Endodermal cell (in vitro differentiated cells): Measurements from ENCODE around the gene UCN2. TPM values are rescaled to one million over a fixed set of nuclear protein-coding genes. Genes with fewer than 3 reads are reported as not detected.

Experiments
- DNase-seq: peaks from one replicate; pipeline ENCODE4 v3.0.0-alpha.2; 2017
- H3K27ac ChIP-seq: 2 replicates; pipeline ENCODE4 v1.5.1; 2013; ENCODE audit warnings: mild to moderate bottlenecking, low read depth, low read length, moderate library complexity
- H3K27me3 ChIP-seq: 2 replicates; pipeline ENCODE4 v1.6.1; 2013; ENCODE audit warnings: mild to moderate bottlenecking, low read length, moderate library complexity; ENCODE audit not compliant: insufficient read depth, control insufficient read depth, poor library complexity, severe bottlenecking
- H3K36me3 ChIP-seq: 2 replicates; pipeline ENCODE4 v1.7.0; 2013; ENCODE audit warnings: mild to moderate bottlenecking, low read length, moderate library complexity; ENCODE audit not compliant: control insufficient read depth, insufficient read depth
- H3K4me1 ChIP-seq: one replicate; pipeline ENCODE4 v1.7.0; 2013; ENCODE audit warnings: low read length; ENCODE audit not compliant: control insufficient read depth, insufficient read depth
- H3K4me3 ChIP-seq: 2 replicates; pipeline ENCODE4 v1.5.1; 2013; ENCODE audit warnings: mild to moderate bottlenecking, low read length, moderate library complexity
- H3K9ac ChIP-seq: 2 replicates; pipeline ENCODE4 v1.6.1; 2013; ENCODE audit warnings: mild to moderate bottlenecking, low read length, moderate library complexity; ENCODE audit not compliant: poor library complexity, severe bottlenecking; ENCODE audit errors: extremely low read depth
- H3K9me3 ChIP-seq: 2 replicates; pipeline ENCODE4 v1.6.1; 2013; ENCODE audit warnings: mild to moderate bottlenecking, low read length, moderate library complexity; ENCODE audit not compliant: control insufficient read depth
- H3K27ac Mint-ChIP-seq: 2 replicates; pipeline ENCODE4 v1.8.0; 2020; ENCODE audit warnings: mixed read lengths
- H3K27me3 Mint-ChIP-seq: 2 replicates; pipeline ENCODE4 v1.8.0; 2021; ENCODE audit warnings: mild to moderate bottlenecking, mixed read lengths; ENCODE audit not compliant: insufficient read depth
- H3K36me3 Mint-ChIP-seq: 2 replicates; pipeline ENCODE4 v1.8.0; 2020; ENCODE audit warnings: low read depth, mixed read lengths
- H3K4me1 Mint-ChIP-seq: 2 replicates; pipeline ENCODE4 v1.8.0; 2020; ENCODE audit warnings: mixed read lengths
- H3K4me3 Mint-ChIP-seq: 2 replicates; pipeline ENCODE4 v1.8.0; 2020; ENCODE audit warnings: mild to moderate bottlenecking, moderate library complexity, mixed read lengths
- H3K9me3 Mint-ChIP-seq: 2 replicates; pipeline ENCODE4 v1.8.0; 2020; ENCODE audit warnings: mild to moderate bottlenecking, mixed read lengths
- CTCF ChIP-seq: fragments of 200-600 bp; sonication (generic); conservative IDR thresholded peaks from 2 replicates; pipeline ENCODE4 v1.5.0; 2021; ENCODE audit warnings: antibody characterized with exemption, mild to moderate bottlenecking
- WGBS, 2 experiments: methylation state at CpG; one replicate each; pipeline versions ENCODE4 v1.1.5 to v1.1.7; 2013; ENCODE audit warnings: missing lambda C conversion rate in 2 of 2, mixed read lengths in 1 of 2; ENCODE audit not compliant: insufficient coverage in 1 of 2, insufficient read length in 1 of 2; 5-methylcytosine and 5-hydroxymethylcytosine counted together
- total RNA-seq, 2 donors: library from RNA; stranded (reverse); fragmentation: NEBNext Ultra II Directional in 1 of 2; extraction: Animal tissue kit (Norgen Biotek cat#: 25700) in 1 of 2; gene quantifications; 2 replicates in 1 of 2; 3 replicates in 1 of 2; pipeline ENCODE4 v1.2.1, GENCODE V29; 2021

UCN2 gene
- total RNA-seq, 2 donors from 2014 or later = not detected

GRCh38 chr3:48524970-48525369 lies 38.6 kb downstream of the UCN2 start:
- 92 to 95% methylated on average over 6 to 9 of the region's 9 CpGs for WGBS, 2 experiments

GRCh38 chr3:48521635-48522034 lies 41.9 kb downstream of the UCN2 start:
- 90% methylated on average over 6 of the region's 6 CpGs; no CpG with 5 or more reads in 1 of the 2 experiments for WGBS, 2 experiments
- Histone ChIP-seq H3K9me3 (no peaks in the 10 kb centered on the region), H3K9ac (no peak overlapping the region), H3K27ac (no peak overlapping the region), H3K4me1 (no peaks in the 10 kb centered on the region), H3K36me3 (no peaks in the 10 kb centered on the region), H3K4me3 (no peak overlapping the region), H3K27me3 (no peaks in the 10 kb centered on the region)
- Mint-ChIP-seq H3K36me3 (no peaks in the 10 kb centered on the region), H3K9me3 (no peaks in the 10 kb centered on the region), H3K27me3 (no peaks in the 10 kb centered on the region), H3K27ac (no peak overlapping the region), H3K4me1 (no peaks in the 10 kb centered on the region), H3K4me3 (no peak overlapping the region)
- no peak for TF ChIP-seq CTCF
- no peak for DNase-seq

More at GRCh38 chr3:48524970-48525369, 38.6 kb downstream of the UCN2 start:
- Mint-ChIP-seq H3K27ac (no peak overlapping the region), H3K4me3 (no peak overlapping the region), H3K36me3 (peaks cover 12% of the 10 kb centered on the region), H3K4me1 (no peaks in the 10 kb centered on the region), H3K9me3 (no peaks in the 10 kb centered on the region), H3K27me3 (no peaks in the 10 kb centered on the region)
- no peaks in the 10 kb centered on the region for H3K27me3 ChIP-seq
- no peak for TF ChIP-seq CTCF
- no peaks in the 10 kb centered on the region for H3K36me3 ChIP-seq
- H3K4me1 ChIP-seq = no peaks in the 10 kb centered on the region
- no peak overlapping the region for H3K27ac ChIP-seq
- no peak overlapping the region for H3K9ac ChIP-seq
- no peak for DNase-seq
- H3K9me3 ChIP-seq = no peaks in the 10 kb centered on the region
- no peak overlapping the region for H3K4me3 ChIP-seq

- Histone ChIP-seq H3K36me3 (no peaks in the 10 kb centered on the region), H3K9me3 (no peaks in the 10 kb centered on the region), H3K4me3 (no peak overlapping the region), H3K4me1 (no peaks in the 10 kb centered on the region), H3K27ac (peak overlapping the region; percentile 32), H3K9ac (no peak overlapping the region), H3K27me3 (no peaks in the 10 kb centered on the region)
- H3K27me3 Mint-ChIP-seq = no peaks in the 10 kb centered on the region
- H3K27ac Mint-ChIP-seq = no peak overlapping the region
- DNase-seq = no peak
- no peaks in the 10 kb centered on the region for H3K9me3 Mint-ChIP-seq
- H3K4me1 Mint-ChIP-seq = no peaks in the 10 kb centered on the region
- WGBS, 2 experiments = 94 to 98% methylated on average over 7 to 9 of the region's 9 CpGs
- H3K4me3 Mint-ChIP-seq = no peak overlapping the region
- H3K36me3 Mint-ChIP-seq = no peaks in the 10 kb centered on the region
- no peak for TF ChIP-seq CTCF
These were observed 44.3 kb downstream of the UCN2 start for GRCh38 chr3:48519277-48519643.
